Caco-2 (cell line): ENCODE measurements around the gene PDCD1. TPM values are rescaled to one million over a fixed set of nuclear protein-coding genes. Genes with fewer than 3 reads are reported as not detected.

Experiments used
- BruUV-seq: library from RNA; stranded (reverse); fragments of 400-500 nt; replicated peaks from 2 replicates; lab custom pipeline; 2021; lab: Mats Ljungman, UMichigan
- CTCF ChIA-PET: fragments of 300-600 bp; sonication (Branson Sonifier 250); formaldehyde crosslinking; loops from one replicate; lab custom pipeline; 2022; ENCODE audit warnings: antibody characterized with exemption; lab: Charles Lee
- POLR2A ChIA-PET: fragments of 300-600 bp; sonication (Branson Sonifier 250); formaldehyde crosslinking; loops from one replicate; lab custom pipeline; 2022; ENCODE audit warnings: antibody characterized with exemption; lab: Charles Lee
- DNase-seq, 2 experiments: peaks; one replicate each; pipeline versions ENCODE4 v3.0.0 to v3.0.0-alpha.2; 2020 to 2022
- H3K27me3 ChIP-seq: replicated peaks from 2 replicates; pipeline ENCODE4 v1.6.0; 2011; ENCODE audit warnings: low read length; ENCODE audit not compliant: control insufficient read depth, insufficient read depth
- H3K36me3 ChIP-seq: 2 replicates; pipeline ENCODE4 v1.5.1; 2011; ENCODE audit warnings: low read length; ENCODE audit not compliant: control insufficient read depth, insufficient read depth
- H3K4me1 ChIP-seq: fragments of 250-450 bp; sonication (Bioruptor Pico); 2 replicates; pipeline ENCODE4 v1.5.1; 2020; ENCODE audit warnings: mild to moderate bottlenecking
- H3K4me3 ChIP-seq: 2 replicates; pipeline ENCODE4 v1.5.1; 2011; ENCODE audit warnings: low read depth, mild to moderate bottlenecking, control low read depth, low read length
- H3K9me3 ChIP-seq: fragments of 250-450 bp; sonication (Bioruptor Pico); 2 replicates; pipeline ENCODE4 v1.5.1; 2020; ENCODE audit warnings: mild to moderate bottlenecking, moderate library complexity
- H3K27ac Mint-ChIP-seq: one replicate; pipeline ENCODE4 v1.8.0; 2022; ENCODE audit warnings: mixed read lengths; ENCODE audit not compliant: unreplicated experiment
- H3K27me3 Mint-ChIP-seq: one replicate; pipeline ENCODE4 v1.8.0; 2022; ENCODE audit warnings: mixed read lengths; ENCODE audit not compliant: insufficient read depth, unreplicated experiment
- H3K36me3 Mint-ChIP-seq: one replicate; pipeline ENCODE4 v1.8.0; 2022; ENCODE audit warnings: mild to moderate bottlenecking, mixed read lengths; ENCODE audit not compliant: insufficient read depth, unreplicated experiment
- H3K4me1 Mint-ChIP-seq: one replicate; pipeline ENCODE4 v1.8.0; 2022; ENCODE audit warnings: low read depth, mixed read lengths; ENCODE audit not compliant: unreplicated experiment
- H3K4me3 Mint-ChIP-seq: one replicate; pipeline ENCODE4 v1.8.0; 2022; ENCODE audit warnings: mild to moderate bottlenecking, moderate library complexity, mixed read lengths; ENCODE audit not compliant: unreplicated experiment
- H3K9me3 Mint-ChIP-seq: one replicate; pipeline ENCODE4 v1.8.0; 2022; ENCODE audit warnings: mixed read lengths; ENCODE audit not compliant: unreplicated experiment
- CTCF ChIP-seq, 2 experiments: fragments of 200-600 bp in 1 of 2; IDR thresholded peaks; 1 replicate in 1 of 2; 2 replicates in 1 of 2; pipeline versions ENCODE4 v1.5.1 to v1.8.0; 2011 to 2022; ENCODE audit warnings: antibody characterized with exemption in 1 of 2, control low read depth in 1 of 2, inconsistent platforms in 1 of 2, low read depth in 1 of 2, low read length in 1 of 2, mild to moderate bottlenecking in 1 of 2, moderate library complexity in 1 of 2; ENCODE audit not compliant: insufficient read depth in 1 of 2, severe bottlenecking in 1 of 2, unreplicated experiment in 1 of 2
- intact Hi-C: fragments of 100-400 bp; cut with micrococcal nuclease; formaldehyde crosslinking; loops from one replicate; pipeline ENCODE4 v1.10.0; 2022; ENCODE audit not compliant: unreplicated experiment
- total RNA-seq: library from RNA; stranded (reverse); gene quantifications from 2 replicates; pipeline ENCODE4 v1.2.3, GENCODE V29; 2022

PDCD1 gene
- total RNA-seq, 1 experiment from 2014 or later = not detected

GRCh38 chr2:241812730-241813643, 45.7 kb downstream of the PDCD1 start:
- Histone ChIP-seq H3K4me1 (no peaks in the 10 kb centered on the region), H3K4me3 (no peak overlapping the region), H3K27me3 (no peaks in the 10 kb centered on the region), H3K9me3 (no peaks in the 10 kb centered on the region), H3K36me3 (no peaks in the 10 kb centered on the region)
- POLR2A ChIA-PET = no interaction called here
- DNase-seq = no peak
- Mint-ChIP-seq H3K4me1 (no peaks in the 10 kb centered on the region), H3K36me3 (peaks cover 5% of the 10 kb centered on the region), H3K27ac (no peak overlapping the region), H3K4me3 (no peak overlapping the region), H3K27me3 (no peaks in the 10 kb centered on the region), H3K9me3 (no peaks in the 10 kb centered on the region)
- no peak for TF ChIP-seq CTCF (IDR thresholded peaks at IDR 0.05; ENCODE audit: insufficient read depth in 1 of 2, low read depth in 1 of 2, low read length in 1 of 2, severe bottlenecking in 1 of 2, unreplicated experiment in 1 of 2)
- CTCF ChIA-PET = no interaction called here
- intact Hi-C loops = no loop called here
- BruUV-seq = no TSS peak

GRCh38 chr2:241811952-241812729, 46.6 kb downstream of the PDCD1 start:
- ChIA-PET POLR2A (no interaction called here), CTCF (no interaction called here)
- BruUV-seq = no TSS peak
- no peaks in the 10 kb centered on the region for H3K36me3 ChIP-seq
- Mint-ChIP-seq H3K4me3 (no peak overlapping the region), H3K4me1 (no peaks in the 10 kb centered on the region), H3K27me3 (no peaks in the 10 kb centered on the region), H3K27ac (no peak overlapping the region), H3K9me3 (no peaks in the 10 kb centered on the region), H3K36me3 (peaks cover 5% of the 10 kb centered on the region)
- H3K4me3 ChIP-seq = no peak overlapping the region
- intact Hi-C loops = no loop called here
- no peak for DNase-seq
- no peak for TF ChIP-seq CTCF (IDR thresholded peaks at IDR 0.05; ENCODE audit: insufficient read depth in 1 of 2, low read depth in 1 of 2, low read length in 1 of 2, severe bottlenecking in 1 of 2, unreplicated experiment in 1 of 2)
- H3K27me3 ChIP-seq = no peaks in the 10 kb centered on the region
- no peaks in the 10 kb centered on the region for H3K9me3 ChIP-seq
- H3K4me1 ChIP-seq = no peaks in the 10 kb centered on the region

- no peak for DNase-seq
- Mint-ChIP-seq H3K4me1 (no peaks in the 10 kb centered on the region), H3K4me3 (no peak overlapping the region), H3K27ac (no peak overlapping the region), H3K36me3 (peaks cover 5% of the 10 kb centered on the region), H3K9me3 (no peaks in the 10 kb centered on the region), H3K27me3 (no peaks in the 10 kb centered on the region)
- Histone ChIP-seq H3K4me1 (no peaks in the 10 kb centered on the region), H3K4me3 (no peak overlapping the region), H3K36me3 (no peaks in the 10 kb centered on the region), H3K27me3 (no peaks in the 10 kb centered on the region), H3K9me3 (no peaks in the 10 kb centered on the region)
- intact Hi-C loops = no loop called here
- no peak for TF ChIP-seq CTCF (IDR thresholded peaks at IDR 0.05; ENCODE audit: insufficient read depth in 1 of 2, low read depth in 1 of 2, low read length in 1 of 2, severe bottlenecking in 1 of 2, unreplicated experiment in 1 of 2)
- POLR2A ChIA-PET = no interaction called here
- no TSS peak for BruUV-seq
- CTCF ChIA-PET = no interaction called here
Measured at GRCh38 chr2:241811201-241811951, 47.3 kb downstream of the PDCD1 start.
